ENCODE measurements around the gene ELP2. TPM values are rescaled to one million over a fixed set of nuclear protein-coding genes. Genes with fewer than 3 reads are reported as not detected.

ELP2 gene
- total RNA-seq, 6 donors from 2014 or later = 33.1 to 91.5 (median 58.3) TPM

GRCh38 chr18:36195427-36196122 lies 65.9 kb downstream of the ELP2 start:
- no peaks in the 10 kb centered on the region for H3K36me3 ChIP-seq
- no peak overlapping the region for H3K27ac ChIP-seq
- H3K4me3 ChIP-seq = no peak overlapping the region
- DNase-seq (no peak), ATAC-seq (ENCODE audit: low FRiP score in 2 of 2) (peak; percentile 16 to 31)
- no peaks in the 10 kb centered on the region for H3K4me1 ChIP-seq
- WGBS, 2 donors = 48 to 51% methylated on average over 3 of the region's 3 CpGs
- TF ChIP-seq POLR2A (IDR thresholded peaks at IDR 0.05) (no peak), EP300 (IDR thresholded peaks at IDR 0.05) (no peak), CTCF (IDR thresholded peaks at IDR 0.05) (no peak), POLR2AphosphoS5 (IDR thresholded peaks at IDR 0.05) (no peak)
- no peaks in the 10 kb centered on the region for H3K27me3 ChIP-seq
- H3K9me3 ChIP-seq = no peaks in the 10 kb centered on the region

- H3K27me3 ChIP-seq = no peaks in the 10 kb centered on the region
- no peak for ATAC-seq (ENCODE audit: low FRiP score in 2 of 2)
- TF ChIP-seq EP300 (IDR thresholded peaks at IDR 0.05) = no peak
- H3K4me3 ChIP-seq = no peak overlapping the region
- no peaks in the 10 kb centered on the region for H3K9me3 ChIP-seq
- no peaks in the 10 kb centered on the region for H3K4me1 ChIP-seq
- no peaks in the 10 kb centered on the region for H3K36me3 ChIP-seq
- 81 to 88% methylated on average over 6 of the region's 6 CpGs for WGBS, 2 donors
- H3K27ac ChIP-seq = no peak overlapping the region
- no peak for DNase-seq
Measured at GRCh38 chr18:36196238-36196995, 66.7 kb downstream of the ELP2 start.

- ATAC-seq (ENCODE audit: low FRiP score in 2 of 2) (no peak), DNase-seq (no peak)
- no peaks in the 10 kb centered on the region for H3K4me1 ChIP-seq
- H3K36me3 ChIP-seq = no peaks in the 10 kb centered on the region
- no peak overlapping the region for H3K4me3 ChIP-seq
- H3K9me3 ChIP-seq = no peaks in the 10 kb centered on the region
- no peak for TF ChIP-seq EP300 (IDR thresholded peaks at IDR 0.05)
- no peak for TF ChIP-seq POLR2A (IDR thresholded peaks at IDR 0.05)
- TF ChIP-seq CTCF (IDR thresholded peaks at IDR 0.05) = no peak
- no peak for TF ChIP-seq POLR2AphosphoS5 (IDR thresholded peaks at IDR 0.05)
- H3K27ac ChIP-seq = no peak overlapping the region
- no peaks in the 10 kb centered on the region for H3K27me3 ChIP-seq
Measured at GRCh38 chr18:36197511-36198166, 67.9 kb downstream of the ELP2 start.

GRCh38 chr18:36199691-36200295 lies 70.1 kb downstream of the ELP2 start:
- H3K9me3 ChIP-seq = no peaks in the 10 kb centered on the region
- DNase-seq (no peak), ATAC-seq (ENCODE audit: low FRiP score in 2 of 2) (no peak)
- no peaks in the 10 kb centered on the region for H3K27me3 ChIP-seq
- H3K27ac ChIP-seq = no peak overlapping the region
- H3K4me3 ChIP-seq = no peak overlapping the region
- no peaks in the 10 kb centered on the region for H3K4me1 ChIP-seq
- no peaks in the 10 kb centered on the region for H3K36me3 ChIP-seq
- WGBS, 2 donors = 87 to 89% methylated on average over 17 to 22 of the region's 22 CpGs
- TF ChIP-seq CTCF (IDR thresholded peaks at IDR 0.05) (no peak), POLR2AphosphoS5 (IDR thresholded peaks at IDR 0.05) (no peak), EP300 (IDR thresholded peaks at IDR 0.05) (no peak), POLR2A (IDR thresholded peaks at IDR 0.05) (no peak)

GRCh38 chr18:36200354-36200771 lies 70.7 kb downstream of the ELP2 start:
- no peak for DNase-seq

More at GRCh38 chr18:36200354-36200771, 70.7 kb downstream of the ELP2 start:
- H3K27ac ChIP-seq = no peak overlapping the region
- ATAC-seq (ENCODE audit: low FRiP score in 2 of 2) = no peak
- H3K4me1 ChIP-seq = no peaks in the 10 kb centered on the region
- no peaks in the 10 kb centered on the region for H3K36me3 ChIP-seq
- H3K27me3 ChIP-seq = no peaks in the 10 kb centered on the region
- no peaks in the 10 kb centered on the region for H3K9me3 ChIP-seq
- no peak overlapping the region for H3K4me3 ChIP-seq
- no peak for TF ChIP-seq POLR2A (IDR thresholded peaks at IDR 0.05)
- TF ChIP-seq POLR2AphosphoS5 (IDR thresholded peaks at IDR 0.05) = no peak
- TF ChIP-seq EP300 (IDR thresholded peaks at IDR 0.05) = no peak
